Endothelial cell of umbilical vein (primary cell): ENCODE measurements around the gene FRMD4A. TPM values are rescaled to one million over a fixed set of nuclear protein-coding genes. Genes with fewer than 3 reads are reported as not detected.

ENCODE experiments used
- BruUV-seq: library from RNA; stranded (reverse); fragments of 400-500 nt; replicated peaks from 2 replicates; lab custom pipeline; 2021; lab: Mats Ljungman, UMichigan
- CTCF ChIA-PET: fragments of 300-600, 350-600 bp; sonication (Branson Sonifier 250); formaldehyde crosslinking; loops from one replicate; lab custom pipeline; 2021; ENCODE audit warnings: antibody characterized with exemption, inconsistent platforms; lab: Charles Lee
- POLR2A ChIA-PET: fragments of 300-600, 350-600 bp; sonication (Branson Sonifier 250); formaldehyde crosslinking; loops from one replicate; lab custom pipeline; 2021; ENCODE audit warnings: antibody characterized with exemption, inconsistent platforms; lab: Charles Lee
- DNase-seq: peaks from one replicate; pipeline ENCODE4 v3.0.0-alpha.2; 2011; ENCODE audit warnings: low read depth, low spot score
- FAIRE-seq: peaks from 2 replicates; lab custom pipeline; 2011; peaks lifted over from hg19 to GRCh38; lab: Jason Lieb, UNC
- H2AFZ ChIP-seq: 2 replicates; pipeline ENCODE4 v1.6.0; 2012; ENCODE audit warnings: low read depth, low read length, control low read depth, inconsistent platforms
- H3K27ac ChIP-seq: 2 replicates; pipeline ENCODE4 v1.5.1; 2011; ENCODE audit warnings: low read depth, mild to moderate bottlenecking, control low read depth, low read length, moderate library complexity; ENCODE audit not compliant: insufficient read depth
- H3K27me3 ChIP-seq, 2 experiments: 2 replicates each; pipeline versions ENCODE4 v1.6.0 to v1.6.1; 2011; ENCODE audit warnings: low read length in 2 of 2, mixed read lengths in 1 of 2; ENCODE audit not compliant: control insufficient read depth in 2 of 2, insufficient read depth in 2 of 2
- H3K36me3 ChIP-seq, 2 experiments: 2 replicates in 1 of 2; 3 replicates in 1 of 2; pipeline ENCODE4 v1.5.1; 2011; ENCODE audit warnings: low read length in 2 of 2, mild to moderate bottlenecking in 1 of 2, moderate library complexity in 1 of 2; ENCODE audit not compliant: control insufficient read depth in 2 of 2, insufficient read depth in 2 of 2; ENCODE audit errors: extremely low read depth in 1 of 2
- H3K4me1 ChIP-seq: 3 replicates; pipeline ENCODE4 v1.5.1; 2011; ENCODE audit warnings: mild to moderate bottlenecking, low read length; ENCODE audit not compliant: control insufficient read depth, insufficient read depth; ENCODE audit errors: extremely low read depth
- H3K4me2 ChIP-seq: 2 replicates; pipeline ENCODE4 v1.6.1; 2011; ENCODE audit warnings: low read length, control low read depth, mixed read lengths; ENCODE audit not compliant: insufficient read depth
- H3K4me3 ChIP-seq, 3 experiments: fragments of 200-600 bp in 1 of 3; sonication (generic), shearing (Covaris generic) in 1 of 3; replicated peaks in 1 of 3; 2 replicates each; pipeline ENCODE4 v1.5.1; 2011 to 2016; ENCODE audit warnings: control low read depth in 3 of 3, low read length in 3 of 3, mild to moderate bottlenecking in 2 of 3, inconsistent platforms in 1 of 3, low read depth in 1 of 3, moderate library complexity in 1 of 3; ENCODE audit not compliant: insufficient read depth in 1 of 3
- H3K79me2 ChIP-seq: 2 replicates; pipeline ENCODE4 v1.6.0; 2012; ENCODE audit warnings: low read length, inconsistent platforms; ENCODE audit not compliant: control insufficient read depth, insufficient read depth
- H3K9ac ChIP-seq: replicated peaks from 2 replicates; pipeline ENCODE3; 2011; ENCODE audit warnings: low read length, control low read depth; ENCODE audit not compliant: insufficient read depth; ENCODE audit errors: extremely low read depth
- H3K9me1 ChIP-seq: replicated peaks from 3 replicates; pipeline ENCODE4 v1.6.0; 2011; ENCODE audit warnings: mild to moderate bottlenecking, low read length; ENCODE audit not compliant: control insufficient read depth, insufficient read depth; ENCODE audit errors: extremely low read depth
- H3K9me3 ChIP-seq: replicated peaks from 2 replicates; pipeline ENCODE4 v1.5.1; 2012; ENCODE audit warnings: low read length, inconsistent platforms; ENCODE audit not compliant: control insufficient read depth, insufficient read depth
- H4K20me1 ChIP-seq: replicated peaks from 2 replicates; pipeline ENCODE3; 2011; ENCODE audit warnings: mild to moderate bottlenecking, low read length; ENCODE audit not compliant: control insufficient read depth, insufficient read depth; ENCODE audit errors: extremely low read depth
- CTCF ChIP-seq, 2 donors: IDR thresholded peaks; 1 replicate in 1 of 2; 2 replicates in 1 of 2; pipeline ENCODE4 v1.5.1; 2011; ENCODE audit warnings: low read length in 2 of 2, mild to moderate bottlenecking in 2 of 2, moderate library complexity in 2 of 2, control low read depth in 1 of 2, inconsistent platforms in 1 of 2, low read depth in 1 of 2; ENCODE audit not compliant: insufficient read depth in 1 of 2; ENCODE audit errors: extremely low read depth in 1 of 2
- EZH2 ChIP-seq: IDR thresholded peaks from 2 replicates; pipeline ENCODE4 v1.6.1; 2012; ENCODE audit warnings: borderline replicate concordance, low read depth, mild to moderate bottlenecking, moderate library complexity, low read length, inconsistent platforms; ENCODE audit not compliant: severe bottlenecking
- FOS ChIP-seq: IDR thresholded peaks from 2 replicates; pipeline ENCODE4 v1.6.1; 2011; ENCODE audit warnings: mild to moderate bottlenecking, low read length, moderate library complexity, borderline replicate concordance; ENCODE audit not compliant: insufficient read depth
- GATA2 ChIP-seq: IDR thresholded peaks from 2 replicates; pipeline ENCODE4 v1.7.0; 2011; ENCODE audit warnings: low read depth, mild to moderate bottlenecking, moderate library complexity, mixed read lengths, low read length; ENCODE audit not compliant: insufficient read length, insufficient read depth
- JUN ChIP-seq: IDR thresholded peaks from 2 replicates; pipeline ENCODE4 v1.6.1; 2011; ENCODE audit warnings: borderline replicate concordance, low read depth; ENCODE audit not compliant: insufficient read length, insufficient read depth
- MAX ChIP-seq: IDR thresholded peaks from 2 replicates; pipeline ENCODE4 v1.6.1; 2011; ENCODE audit not compliant: insufficient read depth, insufficient read length
- MYC ChIP-seq: IDR thresholded peaks from one replicate; pipeline ENCODE4 v1.6.1; 2011; ENCODE audit warnings: mild to moderate bottlenecking, low read depth, low read length
- POLR2A ChIP-seq: IDR thresholded peaks from 2 replicates; pipeline ENCODE4 v1.6.1; 2012; ENCODE audit warnings: low read depth, mild to moderate bottlenecking, control low read depth, low read length
- POLR2AphosphoS5 ChIP-seq: IDR thresholded peaks from 2 replicates; pipeline ENCODE4 v1.6.1; 2012; ENCODE audit warnings: low read depth, mild to moderate bottlenecking, control low read depth, low read length, moderate library complexity; ENCODE audit not compliant: insufficient read depth
- dilution Hi-C: fragments of 300-500 bp; cut with MboI; formaldehyde crosslinking; loops from one replicate; pipeline ENCODE4 v1.15.0; 2019; ENCODE audit warnings: low sequenced_read_pairs; ENCODE audit not compliant: extremely low pct_ligation_motif_present
- intact Hi-C: fragments of 100-400 bp; cut with micrococcal nuclease; formaldehyde crosslinking; loops from one replicate; pipeline ENCODE4 v1.10.0; 2022
- polyA plus RNA-seq, 4 experiments: library from polyadenylated mRNA; depleted of rRNA in 3 of 4; stranded (reverse) in 3 of 4; unstranded in 1 of 4; fragments of >200 nt; gene quantifications; 2 replicates each; pipeline versions ENCODE4 v1.2.1 to v1.2.3, GENCODE V29; 2011 to 2012; ENCODE audit warnings: missing spikeins in 1 of 4
- total RNA-seq: library from RNA; stranded (reverse); gene quantifications from 2 replicates; pipeline ENCODE4 v1.2.3, GENCODE V29; 2021

Gene FRMD4A
- total and polyA plus RNA-seq, 2 donors (not counting 3 experiments of a cell fraction or from before 2014, with no cell fraction given), result 123 to 148 TPM

DNA sequence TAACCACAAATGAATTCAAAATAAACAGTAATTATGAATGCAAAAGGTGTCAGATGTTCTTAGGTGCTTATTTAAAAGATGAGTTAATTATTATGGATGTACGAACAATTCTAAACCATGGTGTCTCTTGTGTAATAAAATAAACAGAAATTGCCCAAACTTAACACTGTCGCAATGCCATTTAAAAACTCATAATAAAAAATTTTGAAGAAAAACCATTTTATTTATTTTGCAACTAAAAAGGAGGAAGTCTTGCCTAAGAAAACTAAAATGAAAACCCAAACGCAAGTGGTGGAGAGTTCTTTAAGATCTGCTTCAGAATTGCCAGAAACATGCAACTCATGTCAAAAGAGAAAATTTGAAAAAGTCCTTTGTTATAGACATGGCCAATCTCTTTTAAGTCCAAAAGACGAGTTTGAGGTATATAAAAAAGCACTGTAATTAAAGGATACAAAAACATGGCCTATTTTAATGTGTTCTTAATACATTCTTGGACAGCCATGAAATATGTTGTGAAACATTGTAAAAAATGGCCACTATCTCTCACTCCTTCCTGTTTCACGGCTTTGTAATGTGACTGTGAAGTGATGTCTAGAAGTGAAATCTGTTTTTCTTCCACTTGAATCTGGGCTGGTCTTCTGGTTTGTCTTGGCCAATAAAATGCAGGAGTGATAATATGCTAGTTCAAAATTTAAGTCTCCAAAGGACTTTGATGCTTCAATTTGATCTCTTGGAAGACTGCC is 421.0 kb downstream of the FRMD4A start:
- FAIRE-seq (no peak), DNase-seq (no peak)
- Histone ChIP-seq H3K27me3 (no peaks in the 10 kb centered on the region), H3K9ac (no peak overlapping the region), H3K9me3 (no peaks in the 10 kb centered on the region), H3K36me3 (no peaks in the 10 kb centered on the region), H3K4me2 (no peak overlapping the region), H3K27ac (no peak overlapping the region), H3K4me1 (no peaks in the 10 kb centered on the region), H3K9me1 (no peaks in the 10 kb centered on the region), H4K20me1 (no peaks in the 10 kb centered on the region), H3K79me2 (no peaks in the 10 kb centered on the region), H2AFZ (no peak overlapping the region), H3K4me3 (no peak overlapping the region)
- TF ChIP-seq JUN (no peak), FOS (no peak), CTCF (IDR thresholded peaks at IDR 0.05; ENCODE audit: extremely low read depth in 1 of 2, insufficient read depth in 1 of 2, low read depth in 1 of 2, low read length in 2 of 2) (no peak), EZH2 (no peak), POLR2AphosphoS5 (no peak), MAX (no peak), MYC (no peak), GATA2 (no peak), POLR2A (no peak)
- dilution Hi-C loops (no loop called here), intact Hi-C loops (no loop called here)
- ChIA-PET CTCF (no interaction called here), POLR2A (no interaction called here)
- BruUV-seq, result no TSS peak
